ENCODE data around the gene ART1.
"Not testable (repeated sequence)": the region's sequence is repeated elsewhere in the genome, so short reads cannot be mapped to it uniquely, and the experiment has no call there.

The ART1 gene

GRCh38 chr11:3644817-3645235, at the start of gene ART1:
Gene ART1, plus strand, starts transcription at chr11:3645128. Its CDS starts 14,086 bp downstream, at chr11:3659214.
- in situ Hi-C loops (cut with HindIII; ENCODE audit: low pct_ligation_motif_present, low sequenced_read_pairs), result no loop called here
- DNase-seq, result no peak
- no peak within 1 kb of the TSS for H3K27ac ChIP-seq
- no peaks in the 10 kb centered on the region for H3K27me3 ChIP-seq (replicated peaks)
- H3K4me3 ChIP-seq (ENCODE audit: low read depth, low read length), result no peak within 1 kb of the TSS
- TF ChIP-seq CTCF (IDR thresholded peaks at IDR 0.05; ENCODE audit: low read depth, low read length, missing control alignments), result peak; percentile 8
- no peaks in the 10 kb centered on the region for H3K36me3 ChIP-seq (replicated peaks)

- in situ Hi-C loops (cut with HindIII; ENCODE audit: low pct_ligation_motif_present, low sequenced_read_pairs); H3K27ac ChIP-seq; H3K27me3 ChIP-seq (replicated peaks); H3K36me3 ChIP-seq (replicated peaks); DNase-seq; H3K4me3 ChIP-seq (ENCODE audit: low read depth, low read length): not testable (repeated sequence)
Observed at GRCh38 chr11:3597743-3598142, 47.2 kb upstream of the ART1 start.

- H3K27me3 ChIP-seq (replicated peaks); in situ Hi-C loops (cut with HindIII; ENCODE audit: low pct_ligation_motif_present, low sequenced_read_pairs); H3K27ac ChIP-seq; H3K36me3 ChIP-seq (replicated peaks); DNase-seq; H3K4me3 ChIP-seq (ENCODE audit: low read depth, low read length): not testable (repeated sequence)
Observed at GRCh38 chr11:3600201-3600600, 44.7 kb upstream of the ART1 start.

- no peaks in the 10 kb centered on the region for H3K36me3 ChIP-seq (replicated peaks)
- in situ Hi-C loops (cut with HindIII; ENCODE audit: low pct_ligation_motif_present, low sequenced_read_pairs), result no loop called here
Observed at GRCh38 chr11:3604167-3604566, 40.8 kb upstream of the ART1 start.

GRCh38 chr11:3605283-3605662, 39.7 kb upstream of the ART1 start:
- in situ Hi-C loops (cut with HindIII; ENCODE audit: low pct_ligation_motif_present, low sequenced_read_pairs), result no loop called here
- no peaks in the 10 kb centered on the region for H3K27me3 ChIP-seq (replicated peaks)
- no peak for TF ChIP-seq CTCF (IDR thresholded peaks at IDR 0.05; ENCODE audit: low read depth, low read length, missing control alignments)
- H3K4me3 ChIP-seq (ENCODE audit: low read depth, low read length), result no peak overlapping the region
- no peaks in the 10 kb centered on the region for H3K36me3 ChIP-seq (replicated peaks)
- H3K27ac ChIP-seq, result no peak overlapping the region
- no peak for DNase-seq

More at GRCh38 chr11:3604167-3604566, 40.8 kb upstream of the ART1 start:
- Histone ChIP-seq H3K27ac (no peak overlapping the region), H3K4me3 (ENCODE audit: low read depth, low read length) (no peak overlapping the region), H3K27me3 (replicated peaks) (no peaks in the 10 kb centered on the region)
- no peak for DNase-seq
- no peak for TF ChIP-seq CTCF (IDR thresholded peaks at IDR 0.05; ENCODE audit: low read depth, low read length, missing control alignments)

GRCh38 chr11:3605771-3606203, 39.1 kb upstream of the ART1 start:
- in situ Hi-C loops (cut with HindIII; ENCODE audit: low pct_ligation_motif_present, low sequenced_read_pairs), result no loop called here
- H3K27ac ChIP-seq, result no peak overlapping the region
- H3K4me3 ChIP-seq (ENCODE audit: low read depth, low read length), result no peak overlapping the region
- DNase-seq, result no peak
- no peaks in the 10 kb centered on the region for H3K36me3 ChIP-seq (replicated peaks)
- no peaks in the 10 kb centered on the region for H3K27me3 ChIP-seq (replicated peaks)
- TF ChIP-seq CTCF (IDR thresholded peaks at IDR 0.05; ENCODE audit: low read depth, low read length, missing control alignments), result no peak

- no peaks in the 10 kb centered on the region for H3K27me3 ChIP-seq (replicated peaks)
- peak; percentile 92 for TF ChIP-seq CTCF (IDR thresholded peaks at IDR 0.05; ENCODE audit: low read depth, low read length, missing control alignments)
- in situ Hi-C loops (cut with HindIII; ENCODE audit: low pct_ligation_motif_present, low sequenced_read_pairs), result no loop called here
- no peak overlapping the region for H3K4me3 ChIP-seq (ENCODE audit: low read depth, low read length)
- no peaks in the 10 kb centered on the region for H3K36me3 ChIP-seq (replicated peaks)
- peak; percentile 43 for DNase-seq
- no peak overlapping the region for H3K27ac ChIP-seq
Observed at GRCh38 chr11:3609416-3610265, 35.3 kb upstream of the ART1 start.

All from brain microvascular endothelial cell (primary cell).